Ovary (tissue), 9 donors: ENCODE results near the gene WASL. TPM values are rescaled to one million over a fixed set of nuclear protein-coding genes. Genes with fewer than 3 reads are reported as not detected.

Experiments
- DNase-seq, 5 donors: peaks; one replicate each; pipeline ENCODE4 v3.0.0-alpha.2; 2019 to 2020
- H3K27ac ChIP-seq, 2 donors: fragments of 200-600 bp; one replicate each; pipeline versions ENCODE4 v1.5.1 to v1.8.0; 2019 to 2022
- H3K27me3 ChIP-seq: fragments of 200-600 bp; one replicate; pipeline ENCODE4 v1.8.0; 2022
- H3K36me3 ChIP-seq: fragments of 200-600 bp; sonication (generic); one replicate; pipeline ENCODE4 v1.5.1; 2019
- H3K4me1 ChIP-seq: one replicate; pipeline ENCODE4 v1.8.1; 2013; ENCODE audit warnings: mild to moderate bottlenecking, moderate library complexity; ENCODE audit not compliant: insufficient read depth
- H3K4me3 ChIP-seq: fragments of 200-600 bp; sonication (generic); one replicate; pipeline ENCODE4 v1.5.1; 2017
- H3K9me3 ChIP-seq, 2 donors: fragments of 200-600 bp in 1 of 2; sonication (generic) in 1 of 2; one replicate each; pipeline versions ENCODE4 v1.5.1 to v1.8.1; 2013 to 2019; ENCODE audit warnings: mild to moderate bottlenecking in 1 of 2, moderate library complexity in 1 of 2
- EP300 ChIP-seq: sonication (generic); formaldehyde crosslinking; IDR thresholded peaks from one replicate; pipeline ENCODE4 v1.6.1; 2017; ENCODE audit warnings: antibody characterized with exemption
- POLR2A ChIP-seq: fragments of 450-650 bp; IDR thresholded peaks from one replicate; pipeline ENCODE4 v1.6.1; 2017; ENCODE audit warnings: antibody characterized with exemption, mild to moderate bottlenecking, moderate library complexity
- WGBS, 3 donors: extraction: QIAGEN DNeasy Blood & Tissue Kit in 1 of 3; methylation state at CpG; one replicate each; pipeline versions ENCODE4 v1.1.5 to v1.1.7; 2013 to 2017; 5-methylcytosine and 5-hydroxymethylcytosine counted together
- intact Hi-C, 4 donors: fragments of 100-400 bp; cut with DNase I; formaldehyde crosslinking; loops; one replicate each; pipeline versions ENCODE4 v1.11.0 to v1.15.1; 2022 to 2023
- polyA plus RNA-seq, 2 donors: library from polyadenylated mRNA; stranded (reverse); fragments of 200-250 nt in 1 of 2; fragments of 350-450 nt in 1 of 2; fragmentation: Illumina TruSeq in 1 of 2; extraction: RNeasy Lipid Tissue Mini Kit (QIAGEN cat#74804) in 1 of 2; gene quantifications; one replicate each; pipeline ENCODE4 v1.2.3, GENCODE V29; 2013 to 2014
- total RNA-seq, 7 donors: library from RNA; depleted of rRNA in 2 of 7; stranded (reverse); fragments of >200 nt in 2 of 7; fragmentation: NEBNext Ultra II Directional in 3 of 7; extraction: Animal tissue kit (Norgen Biotek cat#: 25700) in 3 of 7; gene quantifications; one replicate each; pipeline versions ENCODE4 v1.1.0 to v1.2.4, GENCODE V29; 2016 to 2023
- TF ChIP-seq, protein P1 (sequence below), 3 donors: fragments of 450-650 bp in 2 of 3; fragments of 200-600 bp in 1 of 3; IDR thresholded peaks; one replicate each; pipeline versions ENCODE4 v1.5.1 to v1.8.0; 2016 to 2022; ENCODE audit warnings: antibody characterized with exemption in 3 of 3, mild to moderate bottlenecking in 1 of 3
- donor health status: DM: no; HTN: no; CAD: no; lungs with moderate emphysema.
- donor health status: DM: no; HTN: no; CAD: no.
- donor health status: Bipolar disorder and iron deficiency.
- donor health status: DM: yes; HTN: yes; CAD: no.
- donor health status: DM: no; HTN: no; CAD: no.
- donor health status: DM: yes; HTN: yes; CAD: no.

The WASL gene
- total and polyA plus RNA-seq, 9 donors = 29.1 to 71.5 (median 45.0) TPM

DNA sequence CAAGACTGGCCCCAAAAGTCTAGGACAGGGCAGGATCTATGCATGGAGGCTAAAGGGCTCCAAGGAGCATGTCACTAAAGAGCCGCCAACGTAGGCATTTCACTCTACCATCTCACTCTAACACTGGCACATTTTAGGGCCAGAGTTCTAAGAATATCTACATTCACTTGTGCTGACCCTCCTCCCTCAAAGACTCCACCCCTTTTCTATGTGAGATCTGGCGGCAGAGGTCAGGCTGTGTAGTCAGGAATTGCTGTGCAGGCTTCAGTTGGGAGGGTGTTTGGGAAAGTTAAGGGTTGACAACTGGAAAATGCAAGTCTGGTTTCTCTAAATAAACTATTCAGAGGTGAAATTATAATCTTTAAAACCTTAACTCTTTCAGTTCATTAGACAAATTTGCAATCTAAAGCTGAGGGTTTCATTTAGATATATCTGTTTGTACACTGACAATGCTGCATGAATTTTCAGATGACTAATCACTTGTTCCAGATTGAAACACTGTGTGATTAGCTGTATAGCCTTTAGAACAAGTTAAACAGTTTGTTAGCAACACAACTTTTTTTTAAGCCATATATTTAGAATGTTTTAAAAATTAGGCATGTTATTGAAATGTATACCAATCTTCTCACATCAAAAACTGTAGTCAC is 74.9 kb downstream of the WASL start:
- H3K4me3 ChIP-seq = no peak overlapping the region
- no peaks in the 10 kb centered on the region for H3K9me3 ChIP-seq
- 75 to 85% (median 80%) methylated on average over 3 of the region's 3 CpGs for WGBS, 3 donors
- TF ChIP-seq POLR2A (no peak), EP300 (no peak)
- TF ChIP-seq, protein P1, sequence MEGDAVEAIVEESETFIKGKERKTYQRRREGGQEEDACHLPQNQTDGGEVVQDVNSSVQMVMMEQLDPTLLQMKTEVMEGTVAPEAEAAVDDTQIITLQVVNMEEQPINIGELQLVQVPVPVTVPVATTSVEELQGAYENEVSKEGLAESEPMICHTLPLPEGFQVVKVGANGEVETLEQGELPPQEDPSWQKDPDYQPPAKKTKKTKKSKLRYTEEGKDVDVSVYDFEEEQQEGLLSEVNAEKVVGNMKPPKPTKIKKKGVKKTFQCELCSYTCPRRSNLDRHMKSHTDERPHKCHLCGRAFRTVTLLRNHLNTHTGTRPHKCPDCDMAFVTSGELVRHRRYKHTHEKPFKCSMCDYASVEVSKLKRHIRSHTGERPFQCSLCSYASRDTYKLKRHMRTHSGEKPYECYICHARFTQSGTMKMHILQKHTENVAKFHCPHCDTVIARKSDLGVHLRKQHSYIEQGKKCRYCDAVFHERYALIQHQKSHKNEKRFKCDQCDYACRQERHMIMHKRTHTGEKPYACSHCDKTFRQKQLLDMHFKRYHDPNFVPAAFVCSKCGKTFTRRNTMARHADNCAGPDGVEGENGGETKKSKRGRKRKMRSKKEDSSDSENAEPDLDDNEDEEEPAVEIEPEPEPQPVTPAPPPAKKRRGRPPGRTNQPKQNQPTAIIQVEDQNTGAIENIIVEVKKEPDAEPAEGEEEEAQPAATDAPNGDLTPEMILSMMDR (IDR thresholded peaks at IDR 0.05) = no peak
- H3K36me3 ChIP-seq = no peaks in the 10 kb centered on the region
- H3K4me1 ChIP-seq = peaks cover 5% of the 10 kb centered on the region
- no peak overlapping the region for H3K27ac ChIP-seq
- intact Hi-C loops = no loop called here
- H3K27me3 ChIP-seq = no peaks in the 10 kb centered on the region
- DNase-seq = no peak

DNA sequence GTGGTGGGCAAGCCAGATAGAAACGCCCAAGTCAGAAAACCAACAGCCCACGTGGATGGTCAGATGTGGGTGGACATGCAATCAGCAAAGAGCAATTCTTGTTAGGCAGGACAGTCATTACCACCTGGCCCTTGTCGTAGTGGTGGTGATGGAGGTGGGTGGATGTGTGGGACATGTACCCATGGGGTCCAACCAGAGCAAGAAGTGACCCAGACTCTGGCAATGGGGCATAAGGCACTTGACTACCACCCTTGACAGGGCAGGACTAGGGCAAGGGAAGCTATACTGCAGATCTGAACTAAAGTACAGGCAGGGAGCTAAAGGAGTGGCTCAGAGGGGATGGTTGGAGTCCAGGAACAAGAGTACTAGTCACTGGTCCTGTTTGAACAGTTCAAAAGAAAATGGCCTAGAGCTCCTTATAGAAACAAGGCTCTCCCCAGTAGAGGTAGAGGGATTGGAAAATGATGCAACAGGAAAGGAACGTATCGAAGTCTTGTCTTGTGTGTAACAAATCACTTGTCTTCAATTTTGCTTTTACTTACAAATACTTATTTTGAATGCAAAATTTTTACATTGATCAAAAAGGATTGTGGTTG is 75.6 kb downstream of the WASL start:
- H3K4me3 ChIP-seq = no peak overlapping the region
- WGBS, 3 donors = 87 to 94% (median 93%) methylated on average over 5 of the region's 5 CpGs
- TF ChIP-seq POLR2A (no peak), EP300 (no peak)
- TF ChIP-seq, protein P1 (IDR thresholded peaks at IDR 0.05) = no peak
- peaks cover 5% of the 10 kb centered on the region for H3K4me1 ChIP-seq
- H3K9me3 ChIP-seq = no peaks in the 10 kb centered on the region
- no peak overlapping the region for H3K27ac ChIP-seq
- intact Hi-C loops = no loop called here
- no peaks in the 10 kb centered on the region for H3K27me3 ChIP-seq
- DNase-seq = no peak
- H3K36me3 ChIP-seq = no peaks in the 10 kb centered on the region

DNA sequence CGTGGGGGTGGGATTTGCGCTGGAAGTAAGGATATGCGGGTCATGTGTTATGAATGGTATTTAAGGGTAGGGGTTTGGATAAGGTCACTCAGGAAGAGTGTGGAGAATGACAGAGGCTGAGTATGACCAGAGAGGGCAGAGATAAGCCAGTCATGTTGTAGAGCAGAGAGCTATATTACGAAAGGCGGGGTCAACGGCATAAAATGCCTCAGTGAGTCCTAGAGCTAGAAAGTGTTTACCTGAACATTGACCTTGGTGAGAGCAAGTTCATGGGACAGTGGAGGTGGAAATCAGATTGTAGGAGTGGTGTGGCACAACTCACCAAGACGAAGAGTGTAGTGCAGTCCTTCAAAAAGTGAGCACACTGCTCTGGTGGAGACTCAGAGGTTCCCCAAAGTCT is 79.3 kb downstream of the WASL start:
- Histone ChIP-seq H3K4me3 (no peak overlapping the region), H3K36me3 (no peaks in the 10 kb centered on the region), H3K9me3 (no peaks in the 10 kb centered on the region), H3K27me3 (no peaks in the 10 kb centered on the region), H3K4me1 (peaks cover 5% of the 10 kb centered on the region), H3K27ac (no peak overlapping the region)
- TF ChIP-seq EP300 (no peak), POLR2A (no peak)
- TF ChIP-seq, protein P1 (IDR thresholded peaks at IDR 0.05) = no peak
- no peak for DNase-seq
- 89 to 97% (median 92%) methylated on average over 7 of the region's 7 CpGs for WGBS, 3 donors
- intact Hi-C loops = no loop called here

DNA sequence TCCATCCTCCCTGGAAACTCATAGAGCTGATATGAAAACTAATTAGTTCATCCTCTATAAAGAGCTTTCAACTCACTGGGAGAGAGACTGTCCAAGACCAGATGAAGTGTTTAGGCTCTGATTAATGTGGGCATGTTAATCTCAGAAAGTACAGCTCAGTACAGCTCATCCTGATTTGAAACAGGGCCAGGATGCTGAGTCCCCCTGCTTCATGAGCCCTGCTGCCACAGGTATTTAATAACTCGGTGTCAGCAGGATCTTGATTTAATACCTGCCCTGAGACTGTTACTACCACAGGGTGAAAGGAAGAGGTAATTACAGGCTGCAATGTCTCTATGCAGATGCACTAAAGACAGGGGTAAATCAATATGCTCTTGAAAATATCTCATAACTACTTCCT is 82.3 kb downstream of the WASL start:
- no peak overlapping the region for H3K4me3 ChIP-seq
- intact Hi-C loops = no loop called here
- H3K27ac ChIP-seq = no peak overlapping the region
- H3K9me3 ChIP-seq = no peaks in the 10 kb centered on the region
- no peaks in the 10 kb centered on the region for H3K4me1 ChIP-seq
- no peaks in the 10 kb centered on the region for H3K27me3 ChIP-seq
- no peaks in the 10 kb centered on the region for H3K36me3 ChIP-seq
- no peak for TF ChIP-seq EP300
- TF ChIP-seq, protein P1 (IDR thresholded peaks at IDR 0.05) = no peak
- no peak for TF ChIP-seq POLR2A
- 11 to 25% (median 19%) methylated on average over 1 of the region's 1 CpG for WGBS, 3 donors
- no peak for DNase-seq
